GM18867 (cell line): Measurements from ENCODE around the gene CAPZA1.

Experiments used
- ATAC-seq: cut with Tn5 transposase; IDR thresholded peaks from one replicate; pipeline ENCODE4 v1.9.1; 2021; ENCODE audit warnings: mild to moderate bottlenecking, moderate library complexity; ENCODE audit not compliant: unreplicated experiment

CAPZA1 gene

DNA sequence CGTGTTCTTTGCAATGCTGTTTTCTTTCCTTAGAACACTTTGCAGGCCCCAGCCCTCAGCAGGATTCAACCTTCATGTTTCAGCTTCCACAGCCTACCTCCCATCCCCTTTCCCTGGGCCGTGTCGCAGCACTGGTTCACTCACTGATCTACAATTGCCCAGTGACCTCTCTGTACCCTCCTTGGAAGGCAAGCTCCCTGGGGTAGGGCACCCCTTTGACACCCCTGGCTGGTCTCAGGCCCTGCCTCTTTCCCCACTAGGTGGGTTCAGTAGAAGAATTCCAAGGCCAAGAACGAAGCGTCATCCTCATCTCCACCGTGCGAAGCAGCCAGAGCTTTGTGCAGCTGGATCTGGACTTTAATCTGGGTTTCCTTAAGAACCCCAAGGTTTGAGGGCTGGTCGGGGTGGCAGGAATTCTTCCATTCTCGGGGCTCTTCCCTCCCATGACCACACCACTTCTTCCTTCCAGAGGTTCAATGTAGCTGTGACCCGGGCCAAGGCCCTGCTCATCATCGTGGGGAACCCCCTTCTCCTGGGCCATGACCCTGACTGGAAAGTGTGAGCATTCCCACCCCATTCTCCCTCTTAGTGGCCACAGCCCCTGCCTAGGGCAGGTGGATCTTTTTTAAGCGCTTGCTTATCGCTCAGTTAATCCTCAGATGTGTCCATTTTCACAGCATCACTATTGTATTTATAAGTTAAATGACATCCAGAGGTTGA lies 80.0 kb downstream of the CAPZA1 start:
- ATAC-seq = no peak

DNA sequence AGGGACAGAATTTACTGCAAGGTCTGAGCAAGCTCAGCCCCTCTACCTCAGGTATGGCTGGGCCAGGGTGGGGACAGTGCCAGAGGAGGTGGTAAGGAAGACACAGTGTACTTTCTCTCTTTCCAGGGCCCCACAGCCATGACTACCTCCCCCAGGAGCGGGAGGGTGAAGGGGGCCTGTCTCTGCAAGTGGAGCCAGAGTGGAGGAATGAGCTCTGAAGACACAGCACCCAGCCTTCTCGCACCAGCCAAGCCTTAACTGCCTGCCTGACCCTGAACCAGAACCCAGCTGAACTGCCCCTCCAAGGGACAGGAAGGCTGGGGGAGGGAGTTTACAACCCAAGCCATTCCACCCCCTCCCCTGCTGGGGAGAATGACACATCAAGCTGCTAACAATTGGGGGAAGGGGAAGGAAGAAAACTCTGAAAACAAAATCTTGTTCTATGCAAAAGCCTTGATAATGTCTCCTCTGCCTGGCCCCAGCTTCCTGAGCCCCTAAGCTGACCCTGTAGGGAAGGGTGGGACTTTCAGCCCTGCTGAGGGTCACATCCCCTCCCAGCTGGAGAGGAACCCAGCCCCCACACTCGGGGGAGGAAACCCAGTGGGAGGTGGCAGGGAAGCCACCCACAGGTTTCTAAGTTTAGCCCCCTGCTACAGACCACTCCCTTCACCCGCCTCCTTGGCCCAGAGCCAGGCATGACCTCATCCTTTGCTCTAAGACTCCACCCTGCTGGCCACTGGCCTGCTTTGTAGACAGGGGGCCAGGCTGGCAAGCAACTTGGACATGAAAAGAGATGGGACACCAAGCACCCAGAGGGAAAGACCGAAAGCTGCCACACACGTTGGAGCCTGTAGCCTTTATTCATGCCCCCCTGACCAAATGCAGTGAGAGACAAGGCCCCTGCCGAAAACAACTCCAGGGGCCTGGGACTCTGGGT lies 80.9 kb downstream of the CAPZA1 start:
- ATAC-seq = no peak

DNA sequence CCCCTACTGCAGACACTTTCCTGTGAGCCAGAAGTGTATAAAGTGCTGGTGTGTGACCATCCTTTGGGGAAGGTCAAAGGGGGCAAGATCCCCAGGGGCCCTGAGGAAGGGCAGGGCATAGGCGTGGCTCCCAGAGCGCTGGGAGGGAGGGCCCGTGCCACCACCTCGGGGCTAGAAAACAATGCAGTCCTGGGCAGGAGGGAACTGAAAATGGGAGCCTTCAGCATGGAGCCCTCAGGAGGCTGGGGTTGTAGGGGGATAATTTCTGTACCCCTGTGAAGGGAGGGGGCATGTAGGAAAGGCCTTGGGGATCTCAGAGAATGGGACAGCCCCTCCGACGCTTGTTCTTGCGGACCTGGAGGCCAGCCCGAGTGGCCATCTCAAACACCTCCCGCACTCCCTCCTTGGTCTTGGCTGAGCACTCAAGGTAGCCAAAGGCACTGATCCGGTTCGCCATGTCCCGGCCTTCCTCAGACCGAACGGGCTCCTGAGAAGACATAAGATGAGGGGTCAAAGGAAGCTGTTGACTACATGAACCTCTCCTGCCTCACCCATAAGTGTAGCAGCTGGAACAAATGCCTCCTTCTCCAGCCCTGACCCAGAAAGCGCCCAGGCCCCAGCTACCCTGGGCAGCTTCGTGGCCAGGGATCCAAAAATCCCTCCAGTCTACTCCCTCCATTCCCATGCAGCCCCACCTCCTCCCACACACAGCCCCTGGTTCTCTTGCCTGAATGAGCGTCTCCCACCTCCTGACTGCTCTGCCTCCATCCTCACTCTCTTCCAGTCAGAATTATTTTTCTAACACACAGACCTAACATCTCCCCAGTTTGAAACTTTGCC lies 81.8 kb downstream of the CAPZA1 start:
- ATAC-seq = no peak

DNA sequence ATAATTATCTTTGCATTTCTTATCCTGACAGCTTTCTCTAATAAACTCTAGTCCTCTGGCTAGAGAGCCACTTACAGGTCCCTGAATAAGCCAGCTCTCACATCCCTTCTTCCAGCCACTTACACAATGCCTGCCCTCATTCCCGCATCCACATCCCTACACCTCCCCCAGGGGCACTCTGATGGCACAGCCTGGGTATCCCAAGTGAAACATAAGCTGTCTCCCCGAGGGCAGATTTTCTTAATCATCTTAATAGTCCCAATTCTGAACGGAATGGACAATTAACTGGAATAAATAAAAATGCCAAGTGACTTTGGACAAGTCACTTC lies 82.4 kb downstream of the CAPZA1 start:
- ATAC-seq = no peak

DNA sequence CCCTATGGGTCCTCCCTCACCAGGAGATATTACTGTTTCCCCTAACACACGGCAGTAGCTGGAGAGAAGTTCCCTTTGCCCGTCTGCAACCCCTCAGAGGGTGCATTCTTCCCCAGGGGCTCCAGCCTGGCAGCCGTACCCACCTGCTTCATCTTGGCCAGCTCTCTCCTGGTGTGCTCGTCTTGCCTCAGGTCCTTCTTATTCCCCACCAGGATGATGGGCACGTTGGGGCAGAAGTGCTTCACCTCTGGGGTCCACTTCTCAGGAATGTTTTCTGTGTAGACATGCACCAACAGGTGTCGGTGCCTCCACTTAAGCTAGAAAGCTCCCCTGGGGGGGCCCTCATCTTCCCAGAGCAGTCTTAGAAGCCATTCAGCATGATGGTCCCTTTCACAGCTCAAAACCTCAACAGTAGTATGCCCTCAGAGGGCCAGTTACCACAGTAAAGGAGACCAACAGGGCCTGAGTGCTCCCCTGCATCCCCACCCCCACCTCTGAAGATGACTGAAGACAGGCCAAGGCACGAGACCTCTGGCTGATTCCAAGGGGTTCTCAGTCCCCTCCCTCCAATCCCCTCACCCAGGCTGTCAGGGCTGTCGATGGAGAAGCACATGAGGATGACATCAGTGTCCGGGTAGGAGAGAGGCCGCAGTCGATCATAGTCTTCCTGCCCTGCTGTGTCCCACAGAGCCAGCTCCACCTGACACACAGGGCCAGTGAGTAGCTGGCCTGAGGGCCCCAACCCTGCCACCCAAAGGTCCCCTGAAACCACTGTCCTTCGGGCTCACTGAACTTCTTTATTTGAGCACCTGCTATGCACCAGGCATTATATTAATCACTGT lies 83.0 kb downstream of the CAPZA1 start:
- ATAC-seq = no peak

DNA sequence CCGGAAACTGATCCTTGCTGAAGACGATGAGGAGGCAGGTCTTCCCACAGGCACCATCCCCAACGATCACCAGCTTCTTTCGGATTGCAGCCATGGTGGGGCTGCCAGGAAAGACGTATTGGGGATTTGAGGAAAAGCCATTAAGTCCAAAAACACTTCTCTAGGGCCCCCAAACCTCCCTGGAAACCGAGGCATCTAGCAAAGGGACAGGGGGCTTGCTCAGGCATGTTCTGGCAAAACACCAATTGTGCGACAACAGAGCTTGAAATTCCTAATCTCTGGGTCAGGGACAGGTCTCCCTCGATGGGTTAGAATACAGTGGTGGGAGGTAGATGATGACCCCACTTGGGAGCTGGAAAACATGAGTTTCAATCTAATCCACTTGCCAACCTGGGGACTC lies 84.1 kb downstream of the CAPZA1 start:
- no peak for ATAC-seq

DNA sequence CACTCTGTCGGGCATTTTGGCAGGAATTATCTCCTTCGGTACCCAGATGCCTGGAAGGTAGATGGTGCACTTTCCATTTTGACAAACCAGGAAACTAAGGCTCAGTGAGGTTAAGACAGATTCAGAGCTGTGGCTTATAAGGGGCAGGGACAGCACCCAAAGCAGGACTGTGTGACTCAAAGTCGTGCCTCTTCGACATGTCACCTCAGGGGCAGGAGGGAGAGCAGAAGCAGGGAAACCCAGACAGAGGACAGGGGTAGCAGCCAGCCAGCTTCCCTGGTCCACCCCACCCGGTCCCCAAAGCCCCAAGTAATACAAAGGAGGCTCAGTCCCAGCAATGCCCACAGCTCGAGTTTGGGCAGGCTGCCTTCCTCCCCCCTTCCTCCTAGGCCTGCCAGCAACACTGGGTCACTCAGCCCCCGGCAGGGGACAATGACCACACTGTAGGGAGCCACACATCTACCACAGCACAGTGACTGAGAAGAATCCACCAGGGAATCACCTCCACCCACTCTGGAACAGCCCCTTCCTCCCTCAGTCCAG lies 84.8 kb downstream of the CAPZA1 start:
- ATAC-seq = no peak

DNA sequence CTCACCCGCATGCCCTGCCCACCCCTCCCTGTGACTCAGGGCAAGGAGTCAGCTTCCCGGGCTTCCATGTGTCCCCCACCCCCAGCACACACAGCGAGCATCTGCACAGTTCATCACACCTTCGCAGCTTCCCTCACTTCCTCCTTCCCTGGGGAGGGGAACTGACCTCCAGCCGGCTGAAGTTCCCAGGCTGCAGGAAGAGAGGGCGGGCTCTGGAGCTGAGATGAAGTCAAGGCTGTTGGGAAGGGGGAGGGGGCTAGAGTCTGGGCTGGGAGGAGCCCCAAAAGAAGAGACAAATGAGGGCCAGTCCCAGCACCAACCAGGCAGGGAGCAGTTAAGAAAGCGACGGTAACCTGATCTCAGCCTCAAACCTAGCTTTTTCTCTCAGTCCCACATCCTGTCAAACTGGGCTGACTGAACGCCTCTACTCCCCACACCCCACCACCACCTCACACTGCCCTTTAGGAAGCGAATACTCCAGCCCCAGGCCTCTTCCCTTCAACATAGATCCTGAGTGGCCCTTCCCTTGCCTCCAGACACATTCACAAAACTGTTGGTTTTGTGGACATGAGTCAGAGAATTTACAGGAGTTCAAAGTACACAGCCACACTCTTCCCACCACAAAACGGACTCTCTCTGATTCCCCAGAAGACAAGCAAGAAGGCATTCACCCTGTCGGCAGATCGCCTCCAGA lies 85.4 kb downstream of the CAPZA1 start:
- peak; percentile 62 for ATAC-seq

DNA sequence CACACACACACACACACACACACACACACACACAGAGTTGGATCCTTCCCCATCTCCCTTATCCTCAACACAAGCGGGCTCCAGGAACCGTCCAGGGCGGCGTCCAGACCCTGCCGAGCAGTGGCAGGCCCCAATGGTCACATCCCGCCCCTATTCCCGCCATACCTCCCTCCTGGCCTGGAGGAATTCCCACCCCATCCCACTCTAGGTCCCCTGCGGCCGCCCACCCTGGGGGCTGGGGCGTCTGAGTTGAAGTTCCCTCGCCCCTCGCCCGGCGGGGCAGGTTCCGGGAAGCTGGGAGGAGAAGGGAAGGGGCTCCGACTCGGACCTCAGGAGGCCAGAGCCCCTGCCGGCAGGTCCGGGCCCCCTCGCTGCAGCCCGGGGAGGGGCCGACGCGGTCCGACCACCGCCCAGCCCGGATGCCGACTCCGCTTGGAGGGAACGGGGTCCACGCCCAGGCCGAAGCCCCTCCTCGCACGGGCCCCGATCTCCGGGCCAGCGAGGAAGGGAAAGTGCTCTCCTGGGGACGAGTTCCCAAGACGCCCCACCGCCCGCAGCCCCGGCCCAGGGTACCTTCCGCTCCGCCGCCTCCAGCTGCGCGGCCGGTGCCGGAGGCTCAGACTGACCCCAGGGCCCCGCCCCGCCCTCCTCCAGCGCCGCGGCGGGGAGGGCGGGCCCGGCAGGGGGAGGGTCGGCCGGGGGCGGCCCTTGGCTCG lies 87.0 kb downstream of the CAPZA1 start, which contains the start of gene RHOC:
RHOC (minus strand) TSS at position 623 of the 716 bp plus-strand sequence. CDS start 3,328 bp downstream, outside the sequence.
- ATAC-seq = peak; percentile 71

DNA sequence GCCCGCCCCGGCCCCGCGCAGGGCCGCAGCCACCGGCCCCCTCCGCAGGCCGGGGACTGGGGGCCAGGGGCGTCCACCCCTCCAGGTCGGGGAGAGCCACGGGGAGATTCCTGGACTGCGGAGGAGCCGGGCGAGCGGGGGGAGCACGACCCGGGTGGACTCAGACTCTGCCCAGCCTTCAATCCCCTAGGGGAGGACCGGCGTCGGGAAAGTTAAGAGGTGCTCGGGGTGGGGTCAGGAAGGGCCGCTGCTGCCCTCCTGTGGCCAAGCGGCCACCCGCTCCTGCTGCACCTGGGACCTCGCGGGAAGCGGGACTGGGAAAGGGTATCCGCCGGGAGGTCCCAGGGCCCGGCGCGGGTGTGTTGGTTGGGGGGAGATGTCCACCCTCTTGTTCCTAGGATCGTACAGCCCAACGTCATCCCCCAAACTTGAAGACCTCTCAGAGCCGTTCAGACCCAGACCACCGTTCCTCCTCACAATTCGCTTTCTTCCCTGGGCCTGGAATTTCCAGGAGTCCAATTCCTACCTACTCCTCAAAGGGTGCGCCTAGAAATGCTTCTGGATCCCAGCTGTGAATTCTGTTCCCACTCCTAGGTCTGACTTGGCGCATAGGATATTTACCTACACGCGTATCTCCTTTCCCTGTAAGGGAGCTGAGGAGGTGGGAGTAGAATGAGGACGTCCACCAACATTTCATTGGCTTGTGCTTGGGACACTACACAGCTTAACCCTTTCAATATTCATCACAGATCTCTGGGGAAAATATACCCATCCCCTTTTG lies 87.8 kb downstream of the CAPZA1 start:
- peak; percentile 55 for ATAC-seq

DNA sequence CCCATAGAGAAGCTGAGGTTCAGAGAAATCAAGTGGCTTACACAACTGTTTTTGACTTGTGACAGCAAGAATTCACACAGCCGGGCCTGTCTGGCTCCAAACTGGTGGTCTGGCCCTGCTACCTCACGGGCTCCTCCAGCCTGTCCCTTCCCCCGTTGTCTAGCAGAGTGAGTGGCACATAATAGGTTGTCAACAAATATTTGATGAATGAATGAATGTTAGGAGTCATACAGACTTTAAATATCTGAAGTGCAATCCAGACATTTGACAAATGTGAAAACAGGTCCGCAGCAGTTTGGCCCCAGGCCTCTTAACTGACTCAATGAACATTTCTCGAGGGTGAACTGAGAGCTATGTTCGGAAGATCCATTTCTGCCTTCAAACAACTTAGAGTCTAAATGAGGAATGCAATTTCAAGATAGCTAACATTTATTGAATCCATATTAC lies 88.4 kb downstream of the CAPZA1 start:
- ATAC-seq = no peak

DNA sequence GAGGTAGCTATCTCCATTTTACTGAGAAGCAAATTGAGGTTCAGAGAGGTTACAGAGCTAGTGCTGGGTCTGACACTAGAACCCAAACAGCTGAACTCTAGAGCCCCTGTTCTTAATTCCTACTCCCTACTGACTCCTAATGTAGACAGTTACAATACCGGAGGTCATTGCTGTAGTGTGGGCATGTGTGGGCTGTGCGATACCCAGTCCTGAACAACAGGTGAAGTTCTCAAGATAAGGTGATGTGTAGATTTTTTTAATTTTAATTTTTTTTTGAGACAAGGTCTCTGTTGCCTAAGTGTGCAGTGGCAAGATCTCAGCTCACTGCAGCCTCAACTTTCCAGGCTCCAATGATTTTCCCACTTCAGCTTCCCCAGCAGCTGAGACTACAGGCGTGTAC lies 88.9 kb downstream of the CAPZA1 start:
- ATAC-seq = no peak

DNA sequence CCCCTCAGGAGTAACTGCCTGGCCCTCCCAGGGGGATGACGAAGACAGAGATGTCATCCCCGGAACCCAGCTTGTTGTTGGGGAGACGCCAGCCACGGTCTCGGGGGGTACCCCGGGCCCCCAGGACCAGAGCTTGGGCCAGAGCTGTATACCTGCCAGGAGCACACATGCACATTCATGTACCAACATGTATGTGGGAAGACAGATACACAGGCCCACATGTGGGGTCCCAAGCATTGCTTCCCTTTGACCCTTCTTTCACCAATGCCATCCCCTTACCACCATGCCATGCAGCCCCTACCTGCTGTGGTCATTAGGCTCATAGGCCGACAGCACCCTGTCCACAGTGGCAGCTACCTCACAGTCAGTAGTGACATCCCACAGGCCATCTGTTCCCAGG lies 90.5 kb downstream of the CAPZA1 start:
- no peak for ATAC-seq

DNA sequence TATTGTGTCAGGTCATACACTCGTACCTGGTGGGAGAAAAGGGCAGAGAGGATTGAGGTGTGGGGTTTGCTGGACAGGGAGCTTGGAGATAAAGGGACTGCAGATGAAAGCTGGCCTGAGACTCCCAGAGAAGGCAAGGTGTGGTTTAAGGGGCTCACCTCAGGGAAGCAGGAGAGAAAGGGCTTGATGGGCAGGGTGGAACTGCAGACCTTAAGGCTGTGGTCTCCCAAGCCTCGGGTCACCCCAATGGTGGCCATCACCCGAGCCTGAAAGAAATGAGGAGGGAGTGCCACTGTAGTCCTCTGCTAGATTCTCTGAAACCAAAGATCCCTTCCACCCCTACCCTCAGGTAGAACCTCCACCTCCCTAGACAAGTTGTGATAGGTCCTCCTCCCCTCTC lies 91.0 kb downstream of the CAPZA1 start:
- ATAC-seq = no peak

DNA sequence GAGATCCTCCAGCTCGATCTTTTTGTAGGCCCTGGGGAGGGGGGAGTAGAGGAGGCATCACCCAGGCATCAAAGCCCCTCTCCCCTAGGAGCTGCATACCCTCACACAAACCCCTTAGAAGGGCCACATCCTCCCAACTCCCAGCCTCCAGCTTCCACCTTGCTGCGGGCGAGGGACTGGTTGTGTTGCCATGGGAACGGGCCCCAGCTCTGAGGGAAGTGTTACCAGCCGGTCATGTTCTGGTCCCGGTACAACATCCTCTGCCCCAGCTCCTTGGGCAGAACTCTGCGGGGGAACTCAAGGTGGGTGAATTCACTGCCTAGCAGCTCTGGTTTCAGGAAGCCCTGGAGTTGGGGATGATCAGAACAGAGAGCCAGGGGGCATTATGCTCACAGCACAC lies 91.4 kb downstream of the CAPZA1 start:
- ATAC-seq = no peak

DNA sequence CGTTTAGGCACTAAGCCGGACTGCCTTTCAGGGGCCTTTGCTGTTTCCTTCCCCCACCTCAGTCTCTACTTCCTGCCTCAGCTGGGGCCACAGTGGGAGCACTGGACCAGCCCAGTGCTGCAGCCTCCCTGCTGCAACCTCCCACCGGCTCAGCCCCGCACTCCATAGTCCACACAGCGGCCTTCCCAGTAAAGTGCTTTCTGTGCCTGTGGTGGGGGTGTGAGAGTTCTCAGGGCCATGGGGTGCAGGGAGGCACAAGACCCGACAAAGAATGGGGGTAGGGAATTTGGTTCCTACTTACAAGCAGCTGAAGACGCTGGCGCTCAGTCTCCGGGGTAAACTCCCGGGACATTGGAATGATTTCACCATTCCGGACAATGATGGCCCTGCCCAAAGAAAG lies 92.0 kb downstream of the CAPZA1 start:
- ATAC-seq = no peak

DNA sequence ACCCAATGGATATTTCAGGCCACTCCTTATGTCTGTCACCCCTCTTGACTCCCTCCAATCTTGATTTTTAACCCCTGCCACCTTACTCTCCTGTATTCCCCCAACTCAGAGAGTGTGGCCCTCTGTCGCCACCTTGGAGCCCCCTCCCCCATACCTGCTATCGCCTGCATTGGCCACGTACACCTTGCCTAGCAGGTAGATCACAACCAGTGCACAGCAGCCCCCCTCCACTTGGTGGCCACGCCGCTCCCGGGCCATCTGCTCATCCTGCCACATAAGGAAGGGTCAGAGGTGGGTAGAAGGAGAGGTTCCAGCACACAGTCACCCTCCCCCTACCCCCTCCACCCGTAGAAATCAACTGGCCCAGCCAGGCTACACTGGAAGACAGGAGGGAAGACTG lies 92.6 kb downstream of the CAPZA1 start:
- ATAC-seq = no peak

DNA sequence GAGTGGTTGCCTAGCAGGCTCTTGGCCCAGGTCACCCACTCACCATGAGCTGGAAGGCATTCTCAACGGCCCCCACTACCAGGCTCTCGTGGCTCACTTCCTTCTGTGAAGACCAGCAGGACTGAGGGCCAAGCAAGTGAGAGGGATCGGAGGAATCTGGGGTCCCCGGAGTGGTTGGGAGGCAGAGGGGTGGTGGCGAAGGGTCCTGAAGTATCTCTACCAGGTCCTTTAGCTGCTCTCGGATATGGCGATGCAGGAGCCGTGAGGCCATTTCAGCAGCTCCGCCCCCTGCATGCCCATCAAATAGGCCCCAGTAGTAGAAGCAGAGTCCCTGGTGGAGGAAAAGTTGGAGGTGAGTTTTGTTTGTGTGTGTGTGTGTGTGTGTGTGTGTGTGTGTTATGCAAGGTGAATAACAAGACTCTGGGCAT lies 93.1 kb downstream of the CAPZA1 start:
- ATAC-seq = no peak
